Loucy (cell line): Measurements from ENCODE around the gene PASK.
A peak's percentile ranks its signal among the peaks of the same experiment; 100 is the strongest.
"Not testable (repeated sequence)": the region's sequence is repeated elsewhere in the genome, so short reads cannot be mapped to it uniquely, and the experiment has no call there.

ENCODE experiments used
- H2AFZ ChIP-seq: fragments of 200-600 bp; sonication (generic); 2 replicates; pipeline ENCODE4 v1.6.0; 2016; ENCODE audit warnings: antibody characterized with exemption, mild to moderate bottlenecking, low read length, moderate library complexity
- H3F3A ChIP-seq: fragments of 200-600 bp; 2 replicates; pipeline ENCODE4 v1.6.0; 2016; ENCODE audit warnings: antibody characterized with exemption, low read depth, mild to moderate bottlenecking
- H3K27me3 ChIP-seq: fragments of 200-600 bp; sonication (generic); 2 replicates; pipeline ENCODE4 v1.6.1; 2014; ENCODE audit warnings: low read length, mild to moderate bottlenecking; ENCODE audit not compliant: insufficient read depth, poor library complexity, severe bottlenecking
- H3K36me3 ChIP-seq: fragments of 200-600 bp; sonication (generic); 2 replicates; pipeline ENCODE4 v1.6.1; 2016; ENCODE audit warnings: low read length; ENCODE audit not compliant: insufficient read depth
- H3K4me1 ChIP-seq: fragments of 200-600 bp; sonication (generic); 2 replicates; pipeline ENCODE4 v1.5.1; 2014; ENCODE audit warnings: low read length, mild to moderate bottlenecking; ENCODE audit not compliant: insufficient read depth, poor library complexity, severe bottlenecking
- H3K4me2 ChIP-seq: fragments of 200-600 bp; sonication (generic); 2 replicates; pipeline ENCODE4 v1.6.0; 2014; ENCODE audit warnings: antibody characterized with exemption, low read length, low read depth, mild to moderate bottlenecking; ENCODE audit not compliant: poor library complexity, severe bottlenecking
- H3K4me3 ChIP-seq: fragments of 200-600 bp; sonication (generic); 2 replicates; pipeline ENCODE4 v1.5.1; 2014; ENCODE audit warnings: low read length, mild to moderate bottlenecking, mixed read lengths; ENCODE audit not compliant: poor library complexity, severe bottlenecking
- H3K79me2 ChIP-seq: fragments of 200-600 bp; sonication (generic); 2 replicates; pipeline ENCODE4 v1.6.1; 2014; ENCODE audit warnings: low read length; ENCODE audit not compliant: insufficient read depth
- H3K9ac ChIP-seq: fragments of 200-600 bp; sonication (generic); 2 replicates; pipeline ENCODE4 v1.6.0; 2014; ENCODE audit warnings: mild to moderate bottlenecking, low read depth, low read length, moderate library complexity; ENCODE audit not compliant: poor library complexity, severe bottlenecking
- H3K9me2 ChIP-seq: fragments of 200-600 bp; sonication (generic); replicated peaks from 2 replicates; pipeline ENCODE4 v1.6.1; 2016; ENCODE audit warnings: low read depth, low read length, mixed read lengths
- H3K9me3 ChIP-seq: fragments of 200-600 bp; sonication (generic); 2 replicates; pipeline ENCODE4 v1.6.1; 2014; ENCODE audit warnings: mild to moderate bottlenecking, antibody characterized with exemption, low read length, low read depth; ENCODE audit not compliant: insufficient read depth
- H4K20me1 ChIP-seq: fragments of 200-600 bp; sonication (generic); 2 replicates; pipeline ENCODE4 v1.6.0; 2014; ENCODE audit warnings: antibody characterized with exemption, low read length, mild to moderate bottlenecking; ENCODE audit not compliant: insufficient read depth, poor library complexity, severe bottlenecking
- EZH2phosphoT487 ChIP-seq: fragments of 200-600 bp; IDR thresholded peaks from 2 replicates; pipeline ENCODE4 v1.6.1; 2018; ENCODE audit warnings: antibody characterized with exemption, mild to moderate bottlenecking, moderate library complexity, borderline replicate concordance
- TF ChIP-seq, protein P1 (sequence below): fragments of 200-600 bp; sonication (generic); conservative IDR thresholded peaks from 2 replicates; pipeline ENCODE4 v1.5.1; 2014; ENCODE audit warnings: mild to moderate bottlenecking, antibody characterized with exemption, low read length

Gene PASK

DNA sequence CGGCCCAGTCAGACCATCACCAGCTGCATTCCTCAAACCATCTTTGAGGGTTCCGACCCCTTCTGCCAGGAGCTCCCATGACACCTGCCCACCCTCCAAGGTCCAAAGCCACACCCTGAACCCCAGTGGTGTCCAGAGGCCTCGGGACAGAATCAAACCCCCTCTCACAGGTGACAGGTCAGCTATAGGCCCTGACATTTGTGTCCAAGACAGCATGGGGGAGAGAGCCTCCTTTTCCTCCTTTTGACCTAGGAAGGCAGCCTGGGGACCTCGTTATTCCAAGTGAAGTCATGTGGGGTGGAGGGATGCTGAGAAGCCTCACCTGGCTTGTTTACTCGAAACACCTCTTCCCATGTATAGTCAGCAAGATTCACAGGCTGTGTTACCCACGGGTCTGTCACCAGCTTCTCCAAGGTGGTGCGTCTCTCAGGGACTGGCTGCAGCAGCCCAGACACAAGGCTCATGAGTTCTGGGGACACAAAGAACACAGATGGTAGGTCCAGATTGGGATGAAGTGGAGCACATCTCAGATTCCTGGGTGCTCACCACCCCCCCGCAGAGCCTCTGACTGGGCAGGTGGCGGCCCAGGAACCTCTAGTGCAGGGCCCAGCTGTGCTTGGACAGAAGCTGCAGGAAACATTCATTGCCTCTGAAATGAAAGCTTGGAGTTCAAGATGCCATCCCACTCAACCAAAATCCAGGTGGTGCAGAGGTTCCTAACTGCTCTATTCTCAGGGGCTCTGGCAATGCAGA is 42.1 kb downstream of the PASK start:
- no peaks in the 10 kb centered on the region for H3F3A ChIP-seq
- H3K4me1 ChIP-seq: peaks cover 12% of the 10 kb centered on the region
- H2AFZ ChIP-seq: no peak overlapping the region
- peaks cover 12% of the 10 kb centered on the region for H3K79me2 ChIP-seq
- peaks cover 17% of the 10 kb centered on the region; the same call in 1 of the 2 replicates for H3K36me3 ChIP-seq
- no peaks in the 10 kb centered on the region for H4K20me1 ChIP-seq
- no peak overlapping the region for H3K9ac ChIP-seq
- no peak overlapping the region for H3K4me3 ChIP-seq
- no peaks in the 10 kb centered on the region for H3K9me3 ChIP-seq
- H3K4me2 ChIP-seq: no peak overlapping the region
- H3K9me2 ChIP-seq: no peaks in the 10 kb centered on the region
- H3K27me3 ChIP-seq: no peaks in the 10 kb centered on the region
- TF ChIP-seq, protein P1, sequence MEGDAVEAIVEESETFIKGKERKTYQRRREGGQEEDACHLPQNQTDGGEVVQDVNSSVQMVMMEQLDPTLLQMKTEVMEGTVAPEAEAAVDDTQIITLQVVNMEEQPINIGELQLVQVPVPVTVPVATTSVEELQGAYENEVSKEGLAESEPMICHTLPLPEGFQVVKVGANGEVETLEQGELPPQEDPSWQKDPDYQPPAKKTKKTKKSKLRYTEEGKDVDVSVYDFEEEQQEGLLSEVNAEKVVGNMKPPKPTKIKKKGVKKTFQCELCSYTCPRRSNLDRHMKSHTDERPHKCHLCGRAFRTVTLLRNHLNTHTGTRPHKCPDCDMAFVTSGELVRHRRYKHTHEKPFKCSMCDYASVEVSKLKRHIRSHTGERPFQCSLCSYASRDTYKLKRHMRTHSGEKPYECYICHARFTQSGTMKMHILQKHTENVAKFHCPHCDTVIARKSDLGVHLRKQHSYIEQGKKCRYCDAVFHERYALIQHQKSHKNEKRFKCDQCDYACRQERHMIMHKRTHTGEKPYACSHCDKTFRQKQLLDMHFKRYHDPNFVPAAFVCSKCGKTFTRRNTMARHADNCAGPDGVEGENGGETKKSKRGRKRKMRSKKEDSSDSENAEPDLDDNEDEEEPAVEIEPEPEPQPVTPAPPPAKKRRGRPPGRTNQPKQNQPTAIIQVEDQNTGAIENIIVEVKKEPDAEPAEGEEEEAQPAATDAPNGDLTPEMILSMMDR: no peak
- TF ChIP-seq EZH2phosphoT487: no peak

GRCh38 chr2:241105641-241106040 is 43.6 kb downstream of the PASK start:
- TF ChIP-seq, protein P1: no peak
- no peak for TF ChIP-seq EZH2phosphoT487
- H3K79me2 ChIP-seq: peaks cover 28% of the 10 kb centered on the region
- H3K9ac ChIP-seq: no peak overlapping the region
- peaks cover 17% of the 10 kb centered on the region; the same call in 1 of the 2 replicates for H3K36me3 ChIP-seq
- no peaks in the 10 kb centered on the region for H3F3A ChIP-seq
- no peak overlapping the region for H3K4me2 ChIP-seq
- H4K20me1 ChIP-seq: no peaks in the 10 kb centered on the region
- H3K9me2 ChIP-seq: no peaks in the 10 kb centered on the region
- H3K4me3 ChIP-seq: no peak overlapping the region
- H3K4me1 ChIP-seq: peaks cover 20% of the 10 kb centered on the region
- no peak overlapping the region for H2AFZ ChIP-seq
- no peaks in the 10 kb centered on the region for H3K9me3 ChIP-seq
- no peaks in the 10 kb centered on the region for H3K27me3 ChIP-seq

DNA sequence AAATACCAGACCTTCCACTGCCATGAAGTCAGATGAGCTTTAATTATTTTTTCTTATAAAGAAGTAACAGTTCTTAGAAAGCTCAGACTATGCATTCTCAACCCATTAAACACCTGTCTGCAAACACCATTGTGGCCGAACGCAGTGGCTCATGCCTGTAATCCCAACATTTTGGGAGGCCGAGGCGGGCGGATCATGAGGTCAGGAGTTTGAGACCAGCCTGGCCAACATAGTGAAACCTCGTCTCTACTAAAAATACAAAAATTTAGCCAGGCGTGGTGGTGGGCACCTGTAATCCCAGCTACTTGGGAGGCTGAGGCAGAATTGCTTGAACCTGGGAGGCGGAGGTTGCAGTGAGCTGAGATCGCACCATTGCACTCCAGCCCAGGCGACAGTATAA is 44.7 kb downstream of the PASK start:
- peaks cover 21% of the 10 kb centered on the region for H3K4me1 ChIP-seq

DNA sequence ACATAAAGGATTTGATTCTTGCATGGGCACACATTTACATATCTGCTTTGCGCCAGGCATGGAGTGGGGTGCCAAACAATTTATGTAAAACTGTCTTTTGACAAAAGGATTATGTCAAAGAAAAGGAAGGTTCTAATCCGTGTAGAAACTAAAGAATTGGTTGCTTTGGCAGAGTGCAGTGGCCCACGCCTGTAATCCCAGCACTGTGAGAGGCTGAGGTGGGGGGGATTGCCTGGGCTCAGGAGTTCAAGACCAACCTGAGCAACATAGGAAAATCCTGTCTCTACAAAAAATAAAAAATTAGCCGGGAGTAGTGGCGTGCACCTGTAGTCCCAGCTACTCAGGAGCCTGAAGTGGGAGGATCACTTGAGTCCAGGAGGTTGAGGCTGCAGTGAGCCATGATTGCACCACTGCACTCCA is 46.1 kb downstream of the PASK start:
- peaks cover 46% of the 10 kb centered on the region for H3K79me2 ChIP-seq
- H3K9me3 ChIP-seq: no peaks in the 10 kb centered on the region
- H4K20me1 ChIP-seq: no peaks in the 10 kb centered on the region
- peaks cover 15% of the 10 kb centered on the region; the same call in 1 of the 2 replicates for H3K36me3 ChIP-seq
- H3K27me3 ChIP-seq: no peaks in the 10 kb centered on the region
- H3K4me2 ChIP-seq: peak overlapping the region; percentile 95
- TF ChIP-seq, protein P1: no peak
- no peak for TF ChIP-seq EZH2phosphoT487
- peak overlapping the region; percentile 100; the same call in 1 of the 2 replicates for H2AFZ ChIP-seq
- peak overlapping the region; percentile 97 for H3K9ac ChIP-seq
- peak overlapping the region; percentile 98 for H3K4me3 ChIP-seq
- H3F3A ChIP-seq: no peaks in the 10 kb centered on the region
- no peaks in the 10 kb centered on the region for H3K9me2 ChIP-seq
- H3K4me1 ChIP-seq: peaks cover 21% of the 10 kb centered on the region

More for the DNA sequence above, 44.7 kb downstream of the PASK start:
- peaks cover 38% of the 10 kb centered on the region for H3K79me2 ChIP-seq
- H3K4me3 ChIP-seq, H3K9me3 ChIP-seq, H2AFZ ChIP-seq, H3K4me2 ChIP-seq, H4K20me1 ChIP-seq, H3F3A ChIP-seq, H3K27me3 ChIP-seq, H3K9me2 ChIP-seq, H3K9ac ChIP-seq: not testable (repeated sequence)
- H3K36me3 ChIP-seq: peaks cover 17% of the 10 kb centered on the region; the same call in 1 of the 2 replicates
